Measurements from ENCODE around the gene RBCK1.

RBCK1 gene

GRCh38 chr20:418858-419365 lies 10.8 kb downstream of the RBCK1 start:
- peak overlapping the region in 1 of 2 donors; percentile 84 for H3K27ac ChIP-seq (ENCODE audit: low read depth in 2 of 2, low read length in 2 of 2)
- H3K9ac ChIP-seq (ENCODE audit: low read depth in 1 of 2, low read length in 2 of 2): peak overlapping the region in 1 of 2 donors; percentile 47
- peak overlapping the region in 1 of 2 donors; percentile 16 for H3K4me3 ChIP-seq (ENCODE audit: low read length in 2 of 2)
- H3K9me3 ChIP-seq (ENCODE audit: control insufficient read depth in 2 of 2, low read length in 2 of 2): peaks cover 0 to 2% of the 10 kb centered on the region in 2 donors
- peaks cover 11 to 39% of the 10 kb centered on the region in 2 donors for H3K36me3 ChIP-seq (ENCODE audit: control insufficient read depth in 2 of 2, insufficient read depth in 2 of 2, low read length in 2 of 2)
- no peaks in the 10 kb centered on the region for H3K27me3 ChIP-seq (ENCODE audit: control insufficient read depth in 2 of 2, insufficient read depth in 2 of 2, low read length in 2 of 2)
- H3K4me1 ChIP-seq (ENCODE audit: control insufficient read depth in 2 of 2, insufficient read depth in 2 of 2, low read length in 2 of 2): peaks cover 4 to 17% of the 10 kb centered on the region in 2 donors

GRCh38 chr20:419556-420165 lies 11.6 kb downstream of the RBCK1 start:
- no peaks in the 10 kb centered on the region for H3K27me3 ChIP-seq (ENCODE audit: control insufficient read depth in 2 of 2, insufficient read depth in 2 of 2, low read length in 2 of 2)
- peak overlapping the region; percentile 65 to 84 for H3K27ac ChIP-seq (ENCODE audit: low read depth in 2 of 2, low read length in 2 of 2)
- peaks cover 11 to 42% of the 10 kb centered on the region in 2 donors for H3K36me3 ChIP-seq (ENCODE audit: control insufficient read depth in 2 of 2, insufficient read depth in 2 of 2, low read length in 2 of 2)
- H3K4me3 ChIP-seq (ENCODE audit: low read length in 2 of 2): peak overlapping the region in 1 of 2 donors; percentile 43
- H3K9ac ChIP-seq (ENCODE audit: low read depth in 1 of 2, low read length in 2 of 2): peak overlapping the region in 1 of 2 donors; percentile 47
- H3K4me1 ChIP-seq (ENCODE audit: control insufficient read depth in 2 of 2, insufficient read depth in 2 of 2, low read length in 2 of 2): peaks cover 4 to 17% of the 10 kb centered on the region in 2 donors
- H3K9me3 ChIP-seq (ENCODE audit: control insufficient read depth in 2 of 2, low read length in 2 of 2): peaks cover 0 to 2% of the 10 kb centered on the region in 2 donors

DNA sequence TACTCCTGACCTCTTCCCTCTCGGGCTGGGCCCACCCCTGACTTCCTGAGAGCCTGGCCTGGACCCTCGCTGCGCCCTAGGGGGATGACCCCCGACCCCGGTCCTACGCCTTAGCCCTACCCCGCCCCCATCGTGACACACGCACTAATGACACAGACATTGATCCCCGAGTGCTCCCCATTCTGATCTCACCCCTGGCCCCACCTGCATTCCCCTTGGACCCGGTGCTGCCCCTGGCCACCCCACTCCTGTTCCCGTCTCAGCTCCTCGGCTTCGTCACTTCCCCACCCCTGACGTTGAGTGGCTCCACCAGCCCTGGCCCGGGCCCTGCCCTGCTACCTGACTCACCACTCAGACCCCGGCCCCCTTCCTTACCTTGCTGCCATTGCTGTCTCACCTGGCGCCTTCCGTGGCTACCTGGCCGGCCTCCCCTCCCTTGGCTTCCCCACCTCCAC lies 12.1 kb downstream of the RBCK1 start:
- H3K27me3 ChIP-seq (ENCODE audit: control insufficient read depth in 2 of 2, insufficient read depth in 2 of 2, low read length in 2 of 2): no peaks in the 10 kb centered on the region
- peaks cover 11 to 42% of the 10 kb centered on the region in 2 donors for H3K36me3 ChIP-seq (ENCODE audit: control insufficient read depth in 2 of 2, insufficient read depth in 2 of 2, low read length in 2 of 2)
- H3K4me3 ChIP-seq (ENCODE audit: low read length in 2 of 2): peak overlapping the region in 1 of 2 donors; percentile 43
- H3K27ac ChIP-seq (ENCODE audit: low read depth in 2 of 2, low read length in 2 of 2): peak overlapping the region; percentile 65 to 84
- H3K9me3 ChIP-seq (ENCODE audit: control insufficient read depth in 2 of 2, low read length in 2 of 2): peaks cover 0 to 2% of the 10 kb centered on the region in 2 donors
- peak overlapping the region in 1 of 2 donors; percentile 47 for H3K9ac ChIP-seq (ENCODE audit: low read depth in 1 of 2, low read length in 2 of 2)
- H3K4me1 ChIP-seq (ENCODE audit: control insufficient read depth in 2 of 2, insufficient read depth in 2 of 2, low read length in 2 of 2): peaks cover 4 to 17% of the 10 kb centered on the region in 2 donors

DNA sequence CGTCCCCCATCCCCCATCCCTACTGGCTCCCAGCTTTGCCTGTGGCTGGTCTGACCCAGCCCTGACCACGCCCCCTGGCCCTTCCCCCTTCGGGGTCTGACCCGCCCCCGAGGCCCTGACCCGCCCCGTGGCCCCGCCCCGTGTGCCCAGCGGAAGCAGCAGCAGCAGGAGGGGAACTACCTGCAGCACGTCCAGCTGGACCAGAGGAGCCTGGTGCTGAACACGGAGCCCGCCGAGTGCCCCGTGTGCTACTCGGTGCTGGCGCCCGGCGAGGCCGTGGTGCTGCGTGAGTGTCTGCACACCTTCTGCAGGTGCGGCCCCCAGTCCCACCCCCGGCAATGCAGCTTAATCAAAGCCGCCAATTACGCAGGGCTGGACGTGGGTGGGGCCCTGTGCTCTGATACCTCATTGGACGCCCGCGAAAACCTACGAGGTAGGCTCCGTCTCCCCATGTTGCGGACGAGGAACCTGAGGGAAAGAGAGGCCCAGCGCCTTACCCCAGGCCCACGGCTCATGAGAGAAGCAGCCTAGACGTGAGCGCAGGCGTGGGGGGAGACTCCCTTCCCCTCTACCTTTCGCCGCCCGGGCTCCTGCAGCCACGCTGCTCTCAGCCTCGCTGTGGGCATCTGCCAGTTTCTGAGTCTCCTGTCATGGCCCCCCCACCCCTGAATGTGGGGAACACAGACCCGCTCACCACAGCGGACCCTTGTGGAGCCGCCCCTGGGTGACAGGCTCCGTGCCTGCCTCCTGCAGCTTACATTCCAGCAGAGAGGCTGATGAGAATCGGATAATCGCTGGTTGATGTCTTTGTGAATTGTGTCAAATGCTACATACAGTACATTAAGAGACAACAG lies 12.8 kb downstream of the RBCK1 start:
- Histone ChIP-seq H3K4me3 (ENCODE audit: low read length in 2 of 2) (peak overlapping the region; percentile 27 to 73), H3K27me3 (ENCODE audit: control insufficient read depth in 2 of 2, insufficient read depth in 2 of 2, low read length in 2 of 2) (no peaks in the 10 kb centered on the region), H3K36me3 (ENCODE audit: control insufficient read depth in 2 of 2, insufficient read depth in 2 of 2, low read length in 2 of 2) (peaks cover 11 to 39% of the 10 kb centered on the region in 2 donors), H3K4me1 (ENCODE audit: control insufficient read depth in 2 of 2, insufficient read depth in 2 of 2, low read length in 2 of 2) (peaks cover 4 to 17% of the 10 kb centered on the region in 2 donors), H3K27ac (ENCODE audit: low read depth in 2 of 2, low read length in 2 of 2) (peak overlapping the region; percentile 52 to 85), H3K9ac (ENCODE audit: low read depth in 1 of 2, low read length in 2 of 2) (peak overlapping the region in 1 of 2 donors; percentile 66), H3K9me3 (ENCODE audit: control insufficient read depth in 2 of 2, low read length in 2 of 2) (peaks cover 0 to 2% of the 10 kb centered on the region in 2 donors)

GRCh38 chr20:421685-422250 lies 13.7 kb downstream of the RBCK1 start:
- no peak overlapping the region for H3K27ac ChIP-seq (ENCODE audit: low read depth in 2 of 2, low read length in 2 of 2)
- no peaks in the 10 kb centered on the region for H3K27me3 ChIP-seq (ENCODE audit: control insufficient read depth in 2 of 2, insufficient read depth in 2 of 2, low read length in 2 of 2)
- H3K4me3 ChIP-seq (ENCODE audit: low read length in 2 of 2): no peak overlapping the region
- H3K9me3 ChIP-seq (ENCODE audit: control insufficient read depth in 2 of 2, low read length in 2 of 2): peaks cover 0 to 2% of the 10 kb centered on the region in 2 donors
- peaks cover 11 to 39% of the 10 kb centered on the region in 2 donors for H3K36me3 ChIP-seq (ENCODE audit: control insufficient read depth in 2 of 2, insufficient read depth in 2 of 2, low read length in 2 of 2)
- peaks cover 4 to 17% of the 10 kb centered on the region in 2 donors for H3K4me1 ChIP-seq (ENCODE audit: control insufficient read depth in 2 of 2, insufficient read depth in 2 of 2, low read length in 2 of 2)
- H3K9ac ChIP-seq (ENCODE audit: low read depth in 1 of 2, low read length in 2 of 2): no peak overlapping the region

DNA sequence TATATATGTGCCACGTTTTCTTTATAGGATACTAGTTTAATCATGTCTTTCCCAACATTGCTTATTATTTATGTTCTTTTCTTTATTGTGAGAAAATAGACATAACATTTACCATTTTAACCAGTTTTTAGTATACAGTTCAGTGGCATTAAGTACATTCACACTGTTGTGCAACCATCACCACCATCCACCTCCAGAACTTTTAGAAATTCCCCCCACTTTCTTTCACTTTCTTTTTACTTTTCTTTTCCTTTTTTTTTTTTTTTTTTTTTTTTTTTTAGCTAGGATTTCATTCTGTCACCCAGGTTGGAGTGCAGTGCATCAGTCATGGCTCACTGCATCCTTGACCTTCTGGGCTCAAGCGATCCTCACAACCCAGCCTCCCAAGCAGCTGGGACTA lies 18.5 kb downstream of the RBCK1 start:
- H3K36me3 ChIP-seq (ENCODE audit: control insufficient read depth in 2 of 2, insufficient read depth in 2 of 2, low read length in 2 of 2): peaks cover 32 to 44% of the 10 kb centered on the region in 2 donors
- H3K27ac ChIP-seq (ENCODE audit: low read depth in 2 of 2, low read length in 2 of 2): no peak overlapping the region
- H3K4me1 ChIP-seq (ENCODE audit: control insufficient read depth in 2 of 2, insufficient read depth in 2 of 2, low read length in 2 of 2): no peaks in the 10 kb centered on the region

GRCh38 chr20:427401-427800 lies 19.3 kb downstream of the RBCK1 start:
- Histone ChIP-seq H3K4me1 (ENCODE audit: control insufficient read depth in 2 of 2, insufficient read depth in 2 of 2, low read length in 2 of 2) (no peaks in the 10 kb centered on the region), H3K27ac (ENCODE audit: low read depth in 2 of 2, low read length in 2 of 2) (no peak overlapping the region), H3K36me3 (ENCODE audit: control insufficient read depth in 2 of 2, insufficient read depth in 2 of 2, low read length in 2 of 2) (peaks cover 36 to 47% of the 10 kb centered on the region in 2 donors), H3K9me3 (ENCODE audit: control insufficient read depth in 2 of 2, low read length in 2 of 2) (no peaks in the 10 kb centered on the region), H3K4me3 (ENCODE audit: low read length in 2 of 2) (no peak overlapping the region), H3K9ac (ENCODE audit: low read depth in 1 of 2, low read length in 2 of 2) (no peak overlapping the region), H3K27me3 (ENCODE audit: control insufficient read depth in 2 of 2, insufficient read depth in 2 of 2, low read length in 2 of 2) (no peaks in the 10 kb centered on the region)

More for the DNA sequence above, 18.5 kb downstream of the RBCK1 start:
- Histone ChIP-seq H3K9ac (ENCODE audit: low read depth in 1 of 2, low read length in 2 of 2) (no peak overlapping the region), H3K9me3 (ENCODE audit: control insufficient read depth in 2 of 2, low read length in 2 of 2) (no peaks in the 10 kb centered on the region), H3K27me3 (ENCODE audit: control insufficient read depth in 2 of 2, insufficient read depth in 2 of 2, low read length in 2 of 2) (no peaks in the 10 kb centered on the region), H3K4me3 (ENCODE audit: low read length in 2 of 2) (no peak overlapping the region)

DNA sequence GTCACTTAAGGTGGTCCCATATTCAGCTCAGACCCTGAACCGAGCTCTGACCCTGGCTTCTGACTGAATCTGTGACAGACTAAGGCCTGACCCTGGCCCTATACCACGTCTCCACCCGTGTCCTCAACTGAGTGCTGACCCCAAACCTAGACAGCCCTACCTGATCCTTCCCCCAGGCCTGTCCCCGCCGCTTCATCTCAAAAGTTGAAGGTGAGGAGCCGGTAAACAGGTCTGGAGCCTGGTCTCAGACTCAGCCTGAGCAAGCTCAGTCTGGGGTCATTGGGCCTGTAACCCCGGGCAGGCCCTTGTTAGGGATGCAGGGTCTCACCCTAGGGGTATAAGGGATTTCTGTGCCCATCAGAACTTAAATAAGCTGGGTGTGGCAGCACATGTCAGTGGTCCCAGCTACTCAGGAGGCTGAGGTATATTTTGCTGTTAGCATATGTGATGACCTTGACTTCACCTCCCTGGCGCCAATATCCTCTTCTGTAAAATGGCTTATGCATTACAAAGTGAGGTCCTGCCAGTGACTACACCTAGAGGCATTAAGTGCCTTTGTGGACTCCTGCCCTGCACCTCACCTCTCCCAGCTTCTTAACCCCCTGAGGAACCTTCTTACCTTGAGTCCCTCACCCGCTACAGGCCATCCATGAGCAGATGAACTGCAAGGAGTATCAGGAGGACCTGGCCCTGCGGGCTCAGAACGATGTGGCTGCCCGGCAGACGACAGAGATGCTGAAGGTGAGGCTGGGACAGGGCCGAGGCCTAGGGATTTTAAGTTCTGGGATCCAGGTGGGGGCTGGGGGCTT lies 20.0 kb downstream of the RBCK1 start:
- no peaks in the 10 kb centered on the region for H3K4me1 ChIP-seq (ENCODE audit: control insufficient read depth in 2 of 2, insufficient read depth in 2 of 2, low read length in 2 of 2)
- no peak overlapping the region for H3K9ac ChIP-seq (ENCODE audit: low read depth in 1 of 2, low read length in 2 of 2)
- no peak overlapping the region for H3K4me3 ChIP-seq (ENCODE audit: low read length in 2 of 2)
- H3K27ac ChIP-seq (ENCODE audit: low read depth in 2 of 2, low read length in 2 of 2): no peak overlapping the region
- no peaks in the 10 kb centered on the region for H3K9me3 ChIP-seq (ENCODE audit: control insufficient read depth in 2 of 2, low read length in 2 of 2)
- no peaks in the 10 kb centered on the region for H3K27me3 ChIP-seq (ENCODE audit: control insufficient read depth in 2 of 2, insufficient read depth in 2 of 2, low read length in 2 of 2)
- peaks cover 41 to 49% of the 10 kb centered on the region in 2 donors for H3K36me3 ChIP-seq (ENCODE audit: control insufficient read depth in 2 of 2, insufficient read depth in 2 of 2, low read length in 2 of 2)

DNA sequence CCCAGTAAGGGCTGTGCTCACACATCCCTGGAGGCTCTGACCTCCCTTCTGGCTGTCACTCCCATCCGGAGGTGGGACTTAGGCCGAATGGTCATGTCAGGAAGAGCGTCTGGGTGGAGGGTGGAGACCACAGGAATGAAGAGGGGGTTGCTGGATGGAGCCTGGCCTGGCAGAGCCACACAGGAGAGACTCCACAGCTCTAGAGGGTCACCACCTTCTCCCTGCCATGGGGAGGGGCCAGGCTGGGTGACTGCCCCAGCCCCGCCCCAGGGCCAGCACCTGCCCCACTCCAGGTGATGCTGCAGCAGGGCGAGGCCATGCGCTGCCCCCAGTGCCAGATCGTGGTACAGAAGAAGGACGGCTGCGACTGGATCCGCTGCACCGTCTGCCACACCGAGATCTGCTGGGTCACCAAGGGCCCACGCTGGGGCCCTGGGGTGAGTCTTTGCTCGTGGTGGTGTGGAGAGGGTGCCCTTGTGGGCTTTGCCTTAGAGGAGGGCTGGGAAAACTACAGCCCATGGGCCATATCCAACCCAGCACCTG lies 20.6 kb downstream of the RBCK1 start:
- Histone ChIP-seq H3K4me1 (ENCODE audit: control insufficient read depth in 2 of 2, insufficient read depth in 2 of 2, low read length in 2 of 2) (peaks cover 0 to 2% of the 10 kb centered on the region in 2 donors), H3K9me3 (ENCODE audit: control insufficient read depth in 2 of 2, low read length in 2 of 2) (no peaks in the 10 kb centered on the region), H3K4me3 (ENCODE audit: low read length in 2 of 2) (no peak overlapping the region), H3K9ac (ENCODE audit: low read depth in 1 of 2, low read length in 2 of 2) (no peak overlapping the region), H3K27me3 (ENCODE audit: control insufficient read depth in 2 of 2, insufficient read depth in 2 of 2, low read length in 2 of 2) (no peaks in the 10 kb centered on the region), H3K36me3 (ENCODE audit: control insufficient read depth in 2 of 2, insufficient read depth in 2 of 2, low read length in 2 of 2) (peaks cover 39 to 46% of the 10 kb centered on the region in 2 donors), H3K27ac (ENCODE audit: low read depth in 2 of 2, low read length in 2 of 2) (no peak overlapping the region)
